KOPT-K1 (cell line): ENCODE data around the gene SLC27A4.

Source experiments
- H3K27ac ChIP-seq: fragments of 200-600 bp; sonication (generic); 2 replicates; pipeline ENCODE4 v1.5.1; 2016; ENCODE audit warnings: antibody characterized with exemption, mild to moderate bottlenecking, low read depth, low read length; ENCODE audit not compliant: poor library complexity, severe bottlenecking
- H3K36me3 ChIP-seq: fragments of 200-600 bp; sonication (generic); 2 replicates; pipeline ENCODE4 v1.5.1; 2017; ENCODE audit warnings: antibody characterized with exemption, mild to moderate bottlenecking, low read length, moderate library complexity; ENCODE audit not compliant: insufficient read depth
- H3K9me3 ChIP-seq: fragments of 200-600 bp; sonication (generic); 2 replicates; pipeline ENCODE4 v1.5.1; 2017; ENCODE audit warnings: antibody characterized with exemption, low read length, mild to moderate bottlenecking; ENCODE audit not compliant: insufficient read depth, poor library complexity, severe bottlenecking

SLC27A4 gene

GRCh38 chr9:128342971-128343680 is 2.8 kb downstream of the SLC27A4 start:
- H3K27ac ChIP-seq, result no peak overlapping the region
- no peaks in the 10 kb centered on the region for H3K9me3 ChIP-seq
- H3K36me3 ChIP-seq, result peaks cover 40% of the 10 kb centered on the region

GRCh38 chr9:128343855-128344254 is 3.5 kb downstream of the SLC27A4 start:
- no peak overlapping the region for H3K27ac ChIP-seq
- no peaks in the 10 kb centered on the region for H3K9me3 ChIP-seq
- H3K36me3 ChIP-seq, result peaks cover 43% of the 10 kb centered on the region

GRCh38 chr9:128344931-128345605 is 4.7 kb downstream of the SLC27A4 start:
- no peak overlapping the region for H3K27ac ChIP-seq

GRCh38 chr9:128349125-128349524 is 8.8 kb downstream of the SLC27A4 start:
- H3K9me3 ChIP-seq, result no peaks in the 10 kb centered on the region
- peaks cover 53% of the 10 kb centered on the region for H3K36me3 ChIP-seq
- H3K27ac ChIP-seq, result no peak overlapping the region

More at GRCh38 chr9:128344931-128345605, 4.7 kb downstream of the SLC27A4 start:
- peaks cover 54% of the 10 kb centered on the region for H3K36me3 ChIP-seq
- no peaks in the 10 kb centered on the region for H3K9me3 ChIP-seq

GRCh38 chr9:128349772-128350171 is 9.4 kb downstream of the SLC27A4 start:
- Histone ChIP-seq H3K27ac (no peak overlapping the region), H3K9me3 (no peaks in the 10 kb centered on the region), H3K36me3 (peaks cover 46% of the 10 kb centered on the region)

- H3K9me3 ChIP-seq, result no peaks in the 10 kb centered on the region
- peaks cover 33% of the 10 kb centered on the region; the same call in 1 of the 2 replicates for H3K36me3 ChIP-seq
- H3K27ac ChIP-seq, result no peak overlapping the region
Observed at GRCh38 chr9:128355451-128355850, 15.1 kb downstream of the SLC27A4 start.

GRCh38 chr9:128358090-128358489 is 17.8 kb downstream of the SLC27A4 start:
- H3K36me3 ChIP-seq, result peaks cover 23% of the 10 kb centered on the region; the same call in 1 of the 2 replicates
- H3K9me3 ChIP-seq, result no peaks in the 10 kb centered on the region
- no peak overlapping the region for H3K27ac ChIP-seq

- Histone ChIP-seq H3K27ac (no peak overlapping the region), H3K36me3 (peaks cover 20% of the 10 kb centered on the region; the same call in 1 of the 2 replicates), H3K9me3 (no peaks in the 10 kb centered on the region)
Observed at GRCh38 chr9:128358861-128359260, 18.5 kb downstream of the SLC27A4 start.

- Histone ChIP-seq H3K9me3 (no peaks in the 10 kb centered on the region), H3K27ac (no peak overlapping the region), H3K36me3 (peaks cover 10% of the 10 kb centered on the region; the same call in 1 of the 2 replicates)
Observed at GRCh38 chr9:128360826-128361225, 20.5 kb downstream of the SLC27A4 start.

- H3K36me3 ChIP-seq, result peaks cover 4% of the 10 kb centered on the region; the same call in 1 of the 2 replicates
- no peak overlapping the region for H3K27ac ChIP-seq
- no peaks in the 10 kb centered on the region for H3K9me3 ChIP-seq
Observed at GRCh38 chr9:128361296-128361985, 21.1 kb downstream of the SLC27A4 start.

- no peak overlapping the region for H3K27ac ChIP-seq
- no peaks in the 10 kb centered on the region for H3K9me3 ChIP-seq
- H3K36me3 ChIP-seq, result peaks cover 4% of the 10 kb centered on the region; the same call in 1 of the 2 replicates
Observed at GRCh38 chr9:128361986-128362646, 21.8 kb downstream of the SLC27A4 start.

- no peaks in the 10 kb centered on the region; the same call in 1 of the 2 replicates for H3K36me3 ChIP-seq
- H3K9me3 ChIP-seq, result no peaks in the 10 kb centered on the region
- H3K27ac ChIP-seq, result no peak overlapping the region
Observed at GRCh38 chr9:128362774-128363173, 22.4 kb downstream of the SLC27A4 start.

GRCh38 chr9:128365525-128365924 is 25.2 kb downstream of the SLC27A4 start:
- Histone ChIP-seq H3K9me3 (no peaks in the 10 kb centered on the region), H3K27ac (peak overlapping the region; percentile 91), H3K36me3 (no peaks in the 10 kb centered on the region)

- Histone ChIP-seq H3K9me3 (no peaks in the 10 kb centered on the region), H3K36me3 (peaks cover 5% of the 10 kb centered on the region; the same call in 1 of the 2 replicates), H3K27ac (no peak overlapping the region)
Observed at GRCh38 chr9:128369024-128369706, 28.8 kb downstream of the SLC27A4 start.
